AG04449 (cell line): ENCODE measurements around the gene SUPT20HL2.
"Not testable (repeated sequence)": the region's sequence is repeated elsewhere in the genome, so short reads cannot be mapped to it uniquely, and the experiment has no call there.

Experiments used
- CTCF ChIA-PET: fragments of 350-600 bp; formaldehyde crosslinking; extraction: SDS; loops from one replicate; lab custom pipeline; 2021; ENCODE audit warnings: antibody characterized with exemption; lab: Yijun Ruan, JAX
- POLR2A ChIA-PET: fragments of 400-600, 350-600 bp; formaldehyde crosslinking; extraction: SDS; loops from one replicate; lab custom pipeline; 2020; ENCODE audit warnings: antibody characterized with exemption, inconsistent platforms; lab: Yijun Ruan, JAX
- DNase-seq: peaks from one replicate; pipeline ENCODE4 v3.0.0-alpha.2; 2010; ENCODE audit warnings: low read depth, low spot score
- H3K4me3 ChIP-seq: 2 replicates; pipeline ENCODE4 v1.5.1; 2011; ENCODE audit warnings: low read depth, mild to moderate bottlenecking, control low read depth, low read length
- CTCF ChIP-seq: IDR thresholded peaks from one replicate; pipeline ENCODE4 v1.5.1; 2011; ENCODE audit warnings: mild to moderate bottlenecking, moderate library complexity, low read length, control low read depth, inconsistent platforms; ENCODE audit not compliant: insufficient read depth; ENCODE audit errors: missing control alignments

SUPT20HL2 gene

GRCh38 chrX:24314019-24314635 is at the start of gene SUPT20HL2:
Gene SUPT20HL2, minus strand, starts transcription at chrX:24314069. Its CDS starts 754 bp downstream, at chrX:24313315.
- no peak for TF ChIP-seq CTCF
- ChIA-PET CTCF (interaction anchor here (1.0 kb wide), 1 partner anchor 57 kb away, joined by 3 read pairs; no protein-coding TSS in a partner anchor), POLR2A (no interaction called here)

GRCh38 chrX:24362089-24362745 is 48.3 kb upstream of the SUPT20HL2 start:
- CTCF ChIA-PET, DNase-seq, H3K4me3 ChIP-seq, POLR2A ChIA-PET: not testable (repeated sequence)

More at GRCh38 chrX:24314019-24314635, at the start of gene SUPT20HL2:
- DNase-seq = no peak
- H3K4me3 ChIP-seq = no peak within 1 kb of the TSS

GRCh38 chrX:24360272-24360671 is 46.4 kb upstream of the SUPT20HL2 start, which contains the start of gene SUPT20HL1:
Gene SUPT20HL1, plus strand, starts transcription at chrX:24360639. Its CDS starts 2,122 bp downstream, at chrX:24362761.
- ChIA-PET CTCF (no interaction called here), POLR2A (no interaction called here)
- no peak for TF ChIP-seq CTCF
- H3K4me3 ChIP-seq = no peak within 1 kb of the TSS
- no peak for DNase-seq

DNA sequence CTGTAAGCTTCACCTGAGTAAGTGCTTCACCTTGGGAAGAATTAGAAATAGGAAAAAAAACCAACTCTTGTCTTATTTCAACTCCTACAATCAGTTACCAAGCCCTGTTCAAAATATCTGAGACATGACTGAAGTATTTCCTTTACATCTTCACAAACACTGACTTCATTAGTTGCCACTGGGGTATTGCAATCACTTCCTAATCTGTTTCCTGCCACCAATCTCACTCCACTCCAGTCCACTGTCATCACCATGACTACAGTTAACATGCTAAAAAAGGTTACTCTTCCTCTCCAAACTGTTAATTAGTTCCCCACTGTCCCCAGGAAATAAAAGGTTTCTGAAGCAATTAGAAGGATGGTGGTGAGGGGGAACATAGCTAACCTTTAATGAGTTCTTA is 43.2 kb upstream of the SUPT20HL2 start:
- no peak for DNase-seq
- no peak overlapping the region for H3K4me3 ChIP-seq
- CTCF ChIA-PET = interaction anchor here (1.1 to 2.0 kb wide), 3 partner anchors 10 to 15 kb away, joined by 3 to 5 read pairs (median 4); no protein-coding TSS in a partner anchor
- TF ChIP-seq CTCF = no peak
- POLR2A ChIA-PET = no interaction called here

DNA sequence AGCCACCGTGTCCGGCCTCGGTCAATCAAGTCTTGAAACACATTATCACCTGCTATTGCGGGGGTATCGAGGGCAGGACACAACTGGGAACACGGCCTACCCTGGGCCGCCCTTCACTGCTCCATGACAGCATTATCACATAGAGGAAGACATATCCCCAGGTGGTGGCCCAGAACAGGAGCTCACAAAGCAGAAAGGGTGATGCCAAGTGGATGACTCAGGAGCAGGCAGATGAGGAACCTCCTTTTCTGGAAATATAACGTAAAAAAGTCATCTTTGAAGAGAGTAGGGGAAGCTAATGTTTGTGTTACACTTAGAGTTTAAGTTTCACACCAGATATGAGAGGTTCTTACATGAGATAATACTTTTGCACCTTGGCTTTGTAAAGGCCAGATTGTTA is 41.2 kb upstream of the SUPT20HL2 start:
- CTCF ChIA-PET = interaction anchor here (1.7 kb wide), 1 partner anchor 16 kb away, joined by 10 read pairs; no protein-coding TSS in a partner anchor
- no peak for TF ChIP-seq CTCF
- POLR2A ChIA-PET = interaction anchor here (1.2 kb wide), 1 partner anchor 11 kb away, joined by 3 read pairs; no protein-coding TSS in a partner anchor
- no peak for DNase-seq
- no peak overlapping the region for H3K4me3 ChIP-seq

DNA sequence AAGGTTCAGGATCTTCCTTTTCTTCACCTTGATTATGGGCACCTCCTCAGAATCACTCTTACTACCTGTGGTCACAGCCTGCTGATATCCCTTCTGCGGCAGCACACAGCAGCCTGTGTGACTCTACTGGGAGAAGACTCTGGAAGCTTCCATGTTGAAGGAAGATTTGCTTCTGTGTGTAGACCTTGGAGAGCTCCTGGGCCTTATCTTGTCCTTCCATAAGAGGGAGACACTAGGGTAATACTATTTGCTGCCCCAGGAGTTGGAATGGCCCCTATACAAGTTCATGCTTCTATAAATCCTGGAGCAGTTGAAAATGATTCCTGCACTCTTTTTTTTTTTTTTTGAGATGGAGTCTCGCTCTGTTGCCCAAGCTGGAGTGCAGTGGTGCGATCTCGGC is 36.3 kb upstream of the SUPT20HL2 start:
- ChIA-PET CTCF (no interaction called here), POLR2A (no interaction called here)
- no peak for TF ChIP-seq CTCF

More for the DNA sequence above, 36.3 kb upstream of the SUPT20HL2 start:
- DNase-seq = no peak
- no peak overlapping the region for H3K4me3 ChIP-seq
